ENCODE data around the gene ATP8B1.

GRCh38 chr18:57806201-57806977 lies 3.3 kb upstream of the ATP8B1 start:
- TF ChIP-seq POLR2A (IDR thresholded peaks at IDR 0.05): no peak
- TF ChIP-seq CTCF (IDR thresholded peaks at IDR 0.05): no peak
- no peak for TF ChIP-seq POLR2AphosphoS5 (IDR thresholded peaks at IDR 0.05)

Data from stomach (tissue), 4 donors.